Measurements from ENCODE around the gene CUX1. TPM values are rescaled to one million over a fixed set of nuclear protein-coding genes. Genes with fewer than 3 reads are reported as not detected.

CUX1 gene
- total RNA-seq, 1 experiment from 2014 or later = 53.5 TPM

GRCh38 chr7:102268635-102269034 lies 451.2 kb downstream of the CUX1 start:
- H3K9ac ChIP-seq (ENCODE audit: extremely low read depth, insufficient read length, low read length) = no peak overlapping the region
- no peak overlapping the region for H3K27ac Mint-ChIP-seq
- no peak overlapping the region for H4K5ac ChIP-seq (ENCODE audit: insufficient read length, low read depth, low read length)
- no peak overlapping the region for H2BK15ac ChIP-seq (ENCODE audit: low read depth, low read length)
- H2BK20ac ChIP-seq (ENCODE audit: low read depth, low read length, poor library complexity, severe bottlenecking) = no peak overlapping the region
- no peaks in the 10 kb centered on the region for H3K27me3 ChIP-seq (ENCODE audit: insufficient read depth, low read length)
- no peaks in the 10 kb centered on the region for H3K79me2 ChIP-seq (ENCODE audit: insufficient read depth, low read length)
- no peak overlapping the region for H2BK12ac ChIP-seq (ENCODE audit: insufficient read length, low read depth, low read length)
- H3K18ac ChIP-seq (ENCODE audit: insufficient read length, low read depth, low read length) = no peak overlapping the region
- peaks cover 2% of the 10 kb centered on the region for H3K27me3 Mint-ChIP-seq (ENCODE audit: low read depth)
- H3K23ac ChIP-seq (ENCODE audit: insufficient read length, low read depth, low read length) = no peak overlapping the region
- no peak overlapping the region for H3K27ac ChIP-seq (ENCODE audit: insufficient read length, low read depth, low read length)
- H3K4me1 ChIP-seq (ENCODE audit: insufficient read depth, low read length) = no peaks in the 10 kb centered on the region
- no peak overlapping the region for H2AK5ac ChIP-seq (ENCODE audit: insufficient read length, low read length)
- H4K20me1 ChIP-seq (ENCODE audit: control insufficient read depth, insufficient read depth, insufficient read length) = no peaks in the 10 kb centered on the region
- H3K4ac ChIP-seq (ENCODE audit: low read depth, low read length) = no peak overlapping the region
- H3K14ac ChIP-seq (ENCODE audit: insufficient read depth, low read length) = no peak overlapping the region
- no peak for TF ChIP-seq CTCF (conservative IDR thresholded peaks at IDR 0.05)
- H3K79me1 ChIP-seq (ENCODE audit: insufficient read depth, low read depth, low read length, poor library complexity, severe bottlenecking) = no peaks in the 10 kb centered on the region
- H3T11ph ChIP-seq (ENCODE audit: low read length) = no peak overlapping the region
- no peak overlapping the region for H3K56ac ChIP-seq (ENCODE audit: insufficient read length, low read depth, low read length)
- no peak overlapping the region for H2AFZ ChIP-seq (ENCODE audit: low read length)
- H2BK120ac ChIP-seq (ENCODE audit: low read depth, low read length, poor library complexity, severe bottlenecking) = no peak overlapping the region
- no peaks in the 10 kb centered on the region for H3K23me2 ChIP-seq (ENCODE audit: insufficient read length, low read depth, low read length, poor library complexity, severe bottlenecking)
- no peaks in the 10 kb centered on the region for H3K9me3 ChIP-seq (ENCODE audit: control insufficient read depth, low read depth, low read length)
- peak; percentile 19 for DNase-seq
- H3K4me1 Mint-ChIP-seq = peaks cover 3 to 6% of the 10 kb centered on the region in 2 experiments
- no peak overlapping the region for H4K8ac ChIP-seq (replicated peaks; ENCODE audit: insufficient read length, low read depth, low read length)
- H3K9me3 Mint-ChIP-seq = no peaks in the 10 kb centered on the region
- no peak overlapping the region for H4K91ac ChIP-seq (ENCODE audit: insufficient read length, low read depth, low read length)
- H3K4me3 Mint-ChIP-seq = no peak overlapping the region
- no peak overlapping the region for H2BK5ac ChIP-seq (ENCODE audit: insufficient read length, low read length)
- no peak overlapping the region for H3K4me2 ChIP-seq (ENCODE audit: insufficient read depth, insufficient read length, low read length)
- no CpG with 5 or more reads among the region's 10 CpGs for WGBS (ENCODE audit: extremely low coverage, insufficient read length, low lambda C conversion rate)
- no peaks in the 10 kb centered on the region for H3K36me3 Mint-ChIP-seq (ENCODE audit: insufficient read depth in 1 of 3, low read depth in 3 of 3)

Data from H9 (cell line).